ENCODE measurements around the gene PPIE. TPM values are rescaled to one million over a fixed set of nuclear protein-coding genes. Genes with fewer than 3 reads are reported as not detected.

The PPIE gene
- total and polyA plus RNA-seq, 5 donors = 30.8 to 37.6 (median 34.3) TPM

- H3K4me3 ChIP-seq (ENCODE audit: low read length) = no peak overlapping the region
- peaks cover 5% of the 10 kb centered on the region for H3K4me1 ChIP-seq (ENCODE audit: control insufficient read depth, insufficient read depth, low read length)
- 48% methylated on average over 1 of the region's 1 CpG for WGBS
- ATAC-seq = no peak
- DNase-seq = no peak
- no peaks in the 10 kb centered on the region for H3K9me3 ChIP-seq (ENCODE audit: control insufficient read depth, low read length)
- H3K27me3 ChIP-seq (ENCODE audit: control insufficient read depth, insufficient read depth) = no peaks in the 10 kb centered on the region
- H3K27ac ChIP-seq (ENCODE audit: low read length) = no peak overlapping the region
- intact Hi-C loops (cut with DNase I) = no loop called here
These were observed 42.2 kb upstream of the PPIE start for GRCh38 chr1:39696448-39696847.

- peaks cover 12% of the 10 kb centered on the region for H3K4me1 ChIP-seq (ENCODE audit: control insufficient read depth, insufficient read depth, low read length)
- intact Hi-C loops (cut with DNase I) = no loop called here
- ATAC-seq (no peak), DNase-seq (no peak)
- no peaks in the 10 kb centered on the region for H3K27me3 ChIP-seq (ENCODE audit: control insufficient read depth, insufficient read depth)
- no peaks in the 10 kb centered on the region for H3K9me3 ChIP-seq (ENCODE audit: control insufficient read depth, low read length)
- H3K4me3 ChIP-seq (ENCODE audit: low read length) = no peak overlapping the region
- 89% methylated on average over 4 of the region's 4 CpGs for WGBS
- H3K27ac ChIP-seq (ENCODE audit: low read length) = no peak overlapping the region
These were observed 40.1 kb upstream of the PPIE start for GRCh38 chr1:39698568-39698967.

GRCh38 chr1:39699419-39699818, 39.3 kb upstream of the PPIE start:
- intact Hi-C loops (cut with DNase I) = no loop called here

GRCh38 chr1:39700348-39700747, 38.3 kb upstream of the PPIE start:
- no peak for ATAC-seq
- no peaks in the 10 kb centered on the region for H3K9me3 ChIP-seq (ENCODE audit: control insufficient read depth, low read length)
- peaks cover 12% of the 10 kb centered on the region for H3K4me1 ChIP-seq (ENCODE audit: control insufficient read depth, insufficient read depth, low read length)
- 68% methylated on average over 3 of the region's 3 CpGs for WGBS
- no peak for DNase-seq
- no peak overlapping the region for H3K4me3 ChIP-seq (ENCODE audit: low read length)
- H3K27me3 ChIP-seq (ENCODE audit: control insufficient read depth, insufficient read depth) = no peaks in the 10 kb centered on the region
- H3K27ac ChIP-seq (ENCODE audit: low read length) = no peak overlapping the region
- intact Hi-C loops (cut with DNase I) = no loop called here

More at GRCh38 chr1:39699419-39699818, 39.3 kb upstream of the PPIE start:
- H3K9me3 ChIP-seq (ENCODE audit: control insufficient read depth, low read length) = no peaks in the 10 kb centered on the region
- peaks cover 12% of the 10 kb centered on the region for H3K4me1 ChIP-seq (ENCODE audit: control insufficient read depth, insufficient read depth, low read length)
- DNase-seq (no peak), ATAC-seq (no peak)
- no peak overlapping the region for H3K27ac ChIP-seq (ENCODE audit: low read length)
- H3K4me3 ChIP-seq (ENCODE audit: low read length) = no peak overlapping the region
- 98% methylated on average over 3 of the region's 3 CpGs for WGBS
- no peaks in the 10 kb centered on the region for H3K27me3 ChIP-seq (ENCODE audit: control insufficient read depth, insufficient read depth)

GRCh38 chr1:39701049-39701439, 37.6 kb upstream of the PPIE start:
- WGBS = 12% methylated on average over 12 of the region's 12 CpGs
- no peaks in the 10 kb centered on the region for H3K9me3 ChIP-seq (ENCODE audit: control insufficient read depth, low read length)
- ATAC-seq (peak; percentile 78 to 89), DNase-seq (peak; percentile 55 to 94 (median 77))
- H3K27me3 ChIP-seq (ENCODE audit: control insufficient read depth, insufficient read depth) = no peaks in the 10 kb centered on the region
- intact Hi-C loops (cut with DNase I) = no loop called here
- peak overlapping the region; percentile 60 for H3K27ac ChIP-seq (ENCODE audit: low read length)
- H3K4me1 ChIP-seq (ENCODE audit: control insufficient read depth, insufficient read depth, low read length) = peaks cover 12% of the 10 kb centered on the region
- no peak overlapping the region for H3K4me3 ChIP-seq (ENCODE audit: low read length)

- Histone ChIP-seq H3K4me1 (ENCODE audit: control insufficient read depth, insufficient read depth, low read length) (peaks cover 12% of the 10 kb centered on the region), H3K27me3 (ENCODE audit: control insufficient read depth, insufficient read depth) (no peaks in the 10 kb centered on the region), H3K27ac (ENCODE audit: low read length) (no peak overlapping the region), H3K4me3 (ENCODE audit: low read length) (no peak overlapping the region), H3K9me3 (ENCODE audit: control insufficient read depth, low read length) (no peaks in the 10 kb centered on the region)
- ATAC-seq = no peak
- WGBS = 98% methylated on average over 1 of the region's 1 CpG
- DNase-seq = no peak
- intact Hi-C loops (cut with DNase I) = no loop called here
These were observed 33.9 kb upstream of the PPIE start for GRCh38 chr1:39704757-39705156.

GRCh38 chr1:39707506-39707905, 31.2 kb upstream of the PPIE start:
- Histone ChIP-seq H3K27me3 (ENCODE audit: control insufficient read depth, insufficient read depth) (no peaks in the 10 kb centered on the region), H3K4me3 (ENCODE audit: low read length) (no peak overlapping the region), H3K4me1 (ENCODE audit: control insufficient read depth, insufficient read depth, low read length) (no peaks in the 10 kb centered on the region), H3K27ac (ENCODE audit: low read length) (no peak overlapping the region), H3K9me3 (ENCODE audit: control insufficient read depth, low read length) (no peaks in the 10 kb centered on the region)
- DNase-seq (no peak), ATAC-seq (no peak)
- 68% methylated on average over 4 of the region's 4 CpGs for WGBS
- intact Hi-C loops (cut with DNase I) = no loop called here

GRCh38 chr1:39711104-39711965, 27.3 kb upstream of the PPIE start:
- ATAC-seq = peak in 1 of 2 donors; percentile 73
- Histone ChIP-seq H3K9me3 (ENCODE audit: control insufficient read depth, low read length) (no peaks in the 10 kb centered on the region), H3K4me1 (ENCODE audit: control insufficient read depth, insufficient read depth, low read length) (no peaks in the 10 kb centered on the region), H3K4me3 (ENCODE audit: low read length) (no peak overlapping the region), H3K27ac (ENCODE audit: low read length) (no peak overlapping the region), H3K27me3 (ENCODE audit: control insufficient read depth, insufficient read depth) (no peaks in the 10 kb centered on the region)
- WGBS = 49% methylated on average over 12 of the region's 12 CpGs
- DNase-seq = no peak
- intact Hi-C loops (cut with DNase I) = loop anchor here in 3 of 4 donors (5.0 to 10.0 kb wide), 3 partner anchors 47 to 109 kb away; no protein-coding TSS in a partner anchor

GRCh38 chr1:39711966-39712340, 26.7 kb upstream of the PPIE start:
- H3K4me1 ChIP-seq (ENCODE audit: control insufficient read depth, insufficient read depth, low read length) = no peaks in the 10 kb centered on the region
- H3K27me3 ChIP-seq (ENCODE audit: control insufficient read depth, insufficient read depth) = no peaks in the 10 kb centered on the region
- no peak overlapping the region for H3K4me3 ChIP-seq (ENCODE audit: low read length)
- no peak overlapping the region for H3K27ac ChIP-seq (ENCODE audit: low read length)
- no peak for ATAC-seq
- intact Hi-C loops (cut with DNase I) = loop anchor here in 3 of 4 donors (5.0 to 10.0 kb wide), 3 partner anchors 47 to 110 kb away; no protein-coding TSS in a partner anchor
- no peaks in the 10 kb centered on the region for H3K9me3 ChIP-seq (ENCODE audit: control insufficient read depth, low read length)
- DNase-seq = no peak
- 79% methylated on average over 6 of the region's 6 CpGs for WGBS

- no peaks in the 10 kb centered on the region for H3K9me3 ChIP-seq (ENCODE audit: control insufficient read depth, low read length)
- ATAC-seq = no peak
- H3K4me1 ChIP-seq (ENCODE audit: control insufficient read depth, insufficient read depth, low read length) = no peaks in the 10 kb centered on the region
- no peak for DNase-seq
- intact Hi-C loops (cut with DNase I) = loop anchor here in 3 of 4 donors (5.0 to 10.0 kb wide), 3 partner anchors 49 to 111 kb away; no protein-coding TSS in a partner anchor
- no peak overlapping the region for H3K27ac ChIP-seq (ENCODE audit: low read length)
- H3K4me3 ChIP-seq (ENCODE audit: low read length) = no peak overlapping the region
- H3K27me3 ChIP-seq (ENCODE audit: control insufficient read depth, insufficient read depth) = no peaks in the 10 kb centered on the region
- WGBS = 94% methylated on average over 5 of the region's 5 CpGs
These were observed 25.1 kb upstream of the PPIE start for GRCh38 chr1:39713557-39713956.

- 47% methylated on average over 6 of the region's 6 CpGs for WGBS
- ATAC-seq = no peak
- Histone ChIP-seq H3K9me3 (ENCODE audit: control insufficient read depth, low read length) (no peaks in the 10 kb centered on the region), H3K4me3 (ENCODE audit: low read length) (no peak overlapping the region), H3K4me1 (ENCODE audit: control insufficient read depth, insufficient read depth, low read length) (no peaks in the 10 kb centered on the region), H3K27ac (ENCODE audit: low read length) (no peak overlapping the region), H3K27me3 (ENCODE audit: control insufficient read depth, insufficient read depth) (no peaks in the 10 kb centered on the region)
- no peak for DNase-seq
- intact Hi-C loops (cut with DNase I) = loop anchor here in 2 of 4 donors (10.0 kb wide), 2 partner anchors 53 to 103 kb away; no protein-coding TSS in a partner anchor
These were observed 20.9 kb upstream of the PPIE start for GRCh38 chr1:39717809-39718208.
